CD4-positive, alpha-beta memory T cell (primary cell): ENCODE data around the gene MRM2. TPM values are rescaled to one million over a fixed set of nuclear protein-coding genes. Genes with fewer than 3 reads are reported as not detected.

Source experiments
- CTCF ChIA-PET: fragments of 350-600 bp; sonication (Branson Sonifier 250); formaldehyde crosslinking; loops from one replicate; lab custom pipeline; 2021; ENCODE audit warnings: inconsistent platforms; ENCODE audit not compliant: partially characterized antibody; lab: Charles Lee
- POLR2A ChIA-PET: fragments of 350-600 bp; sonication (Branson Sonifier 250); formaldehyde crosslinking; loops from one replicate; lab custom pipeline; 2021; ENCODE audit not compliant: partially characterized antibody; lab: Charles Lee
- DNase-seq, 5 donors: peaks; one replicate each; pipeline versions ENCODE4 v3.0.0 to v3.0.0-alpha.2; 2020 to 2022; ENCODE audit warnings: mixed read lengths in 1 of 5
- H3K27ac ChIP-seq: one replicate; pipeline ENCODE4 v1.7.0; 2013; ENCODE audit warnings: low read depth, low read length
- H3K27me3 ChIP-seq: 2 replicates; pipeline ENCODE4 v1.7.0; 2013; ENCODE audit warnings: mild to moderate bottlenecking, low read length, moderate library complexity; ENCODE audit not compliant: insufficient read depth
- H3K36me3 ChIP-seq: 2 replicates; pipeline ENCODE4 v1.7.0; 2013; ENCODE audit warnings: mild to moderate bottlenecking, low read length, moderate library complexity; ENCODE audit not compliant: insufficient read depth
- H3K4me1 ChIP-seq: 2 replicates; pipeline ENCODE4 v1.7.0; 2013; ENCODE audit warnings: mild to moderate bottlenecking, low read length, moderate library complexity; ENCODE audit not compliant: insufficient read depth
- H3K4me3 ChIP-seq, 2 donors: one replicate each; pipeline ENCODE4 v1.7.0; 2013; ENCODE audit warnings: low read length in 2 of 2, mild to moderate bottlenecking in 1 of 2
- H3K9me3 ChIP-seq, 2 donors: one replicate each; pipeline ENCODE4 v1.7.0; 2013; ENCODE audit warnings: low read length in 2 of 2, control low read depth in 1 of 2; ENCODE audit not compliant: control insufficient read depth in 1 of 2
- H3K27ac Mint-ChIP-seq, 7 donors: one replicate each; pipeline ENCODE4 v1.8.0; 2020 to 2021; ENCODE audit warnings: mixed read lengths in 7 of 7, mild to moderate bottlenecking in 6 of 7, inconsistent platforms in 3 of 7, moderate library complexity in 3 of 7
- H3K27me3 Mint-ChIP-seq, 2 donors: one replicate each; pipeline ENCODE4 v1.8.0; 2020 to 2021; ENCODE audit warnings: mixed read lengths in 2 of 2
- H3K36me3 Mint-ChIP-seq, 2 donors: one replicate each; pipeline ENCODE4 v1.8.0; 2020 to 2021; ENCODE audit warnings: mixed read lengths in 2 of 2, inconsistent platforms in 1 of 2, mild to moderate bottlenecking in 1 of 2
- H3K4me1 Mint-ChIP-seq, 4 donors: one replicate each; pipeline ENCODE4 v1.8.0; 2020 to 2021; ENCODE audit warnings: mixed read lengths in 4 of 4, mild to moderate bottlenecking in 1 of 4
- H3K4me3 Mint-ChIP-seq, 8 donors: one replicate each; pipeline ENCODE4 v1.8.0; 2020 to 2021; ENCODE audit warnings: mixed read lengths in 8 of 8, mild to moderate bottlenecking in 7 of 8, moderate library complexity in 6 of 8, inconsistent platforms in 3 of 8
- H3K9me3 Mint-ChIP-seq, 8 donors: one replicate each; pipeline ENCODE4 v1.8.0; 2020 to 2021; ENCODE audit warnings: mixed read lengths in 8 of 8, mild to moderate bottlenecking in 5 of 8, inconsistent platforms in 3 of 8, moderate library complexity in 1 of 8
- intact Hi-C: fragments of 100-400 bp; cut with micrococcal nuclease; formaldehyde crosslinking; loops from one replicate; pipeline ENCODE4 v1.15.1; 2023
- microRNA-seq: library from miRNA; unstranded; fragments of <30 nt; microRNA quantifications from one replicate; pipeline ENCODE4 v1.2.0, GENCODE V29; 2021; ENCODE audit warnings: borderline replicate concordance, borderline number of aligned reads, borderline microRNAs expressed, mixed read lengths
- polyA plus RNA-seq, 2 donors: library from polyadenylated mRNA; unstranded; fragments of 300-500 nt; fragmentation: Illumina TruSeq; gene quantifications; one replicate each; pipeline ENCODE4 v1.2.3, GENCODE V29; 2021
- total RNA-seq, 2 experiments: library from RNA; stranded (reverse); gene quantifications; one replicate each; pipeline ENCODE4 v1.2.3, GENCODE V29; 2021

MRM2 gene
- total and polyA plus RNA-seq, 4 experiments from 2014 or later, result 17.4 to 32.9 (median 24.0) TPM

GRCh38 chr7:2185715-2186114 lies 56.3 kb downstream of the MRM2 start:
- no peaks in the 10 kb centered on the region for H3K27me3 Mint-ChIP-seq
- Histone ChIP-seq H3K4me1 (no peaks in the 10 kb centered on the region), H3K4me3 (no peak overlapping the region), H3K27ac (no peak overlapping the region), H3K27me3 (no peaks in the 10 kb centered on the region), H3K36me3 (no peaks in the 10 kb centered on the region), H3K9me3 (no peaks in the 10 kb centered on the region)
- peaks cover 0 to 8% (median 3%) of the 10 kb centered on the region in 8 donors for H3K9me3 Mint-ChIP-seq
- ChIA-PET POLR2A (no interaction called here), CTCF (interaction anchor here (1.0 kb wide), 1 partner anchor 9 kb away, joined by 3 read pairs; no protein-coding TSS in a partner anchor)
- peaks cover 31 to 48% of the 10 kb centered on the region in 2 donors for H3K36me3 Mint-ChIP-seq
- intact Hi-C loops, result no loop called here
- H3K4me3 Mint-ChIP-seq, result no peak overlapping the region
- no peak overlapping the region for H3K27ac Mint-ChIP-seq
- H3K4me1 Mint-ChIP-seq, result peaks cover 0 to 2% (median 0%) of the 10 kb centered on the region in 4 donors
- DNase-seq, result no peak

Small RNAs within 50 kb of the gene (microRNA-seq; reads per million reads assigned to microRNA genes)
- not detected for gene MIR6836

Other genes with a start within 250 kb of the MRM2 start
- 10 to 100 TPM; 89.9 to 94.2 TPM for gene MAD1L1, start 9.3 kb downstream of the MRM2 start, total RNA-seq
- gene MAD1L1, start 9.3 kb downstream of the MRM2 start, polyA plus RNA-seq, result 100 to 1,000 TPM; 125 to 132 TPM
- gene NUDT1, start within 50 bp of the MRM2 start, total RNA-seq, result 10 to 100 TPM; 20.9 to 21.3 TPM
- 10 to 100 TPM; 41.6 to 59.2 TPM for gene NUDT1, start within 50 bp of the MRM2 start, polyA plus RNA-seq
- 1 to 10 TPM; 6.9 to 9.9 TPM for gene SNX8, start 72.2 kb upstream of the MRM2 start, total RNA-seq
- 1 to 10 TPM; 6.6 to 7.4 TPM for gene SNX8, start 72.2 kb upstream of the MRM2 start, polyA plus RNA-seq
- 100 to 1,000 TPM; 126 to 138 TPM for gene EIF3B, start 112.6 kb upstream of the MRM2 start, total RNA-seq
- gene EIF3B, start 112.6 kb upstream of the MRM2 start, polyA plus RNA-seq, result 100 to 1,000 TPM in 1 of 2 donors, 10 to 100 TPM in 1; 78.7 to 135 TPM
- 10 to 100 TPM; 29.5 to 30.7 TPM for gene CHST12, start 161.4 kb upstream of the MRM2 start, total RNA-seq
- gene CHST12, start 161.4 kb upstream of the MRM2 start, polyA plus RNA-seq, result 10 to 100 TPM; 11.6 to 22.5 TPM
- gene GRIFIN, start 234.2 kb upstream of the MRM2 start, total RNA-seq, result not detected
- not detected for gene GRIFIN, start 234.2 kb upstream of the MRM2 start, polyA plus RNA-seq